Prostate gland (tissue), 2 donors: Measurements from ENCODE around the gene ACTL8.

Source experiments
- POLR2A ChIP-seq: fragments of 450-650 bp; IDR thresholded peaks from one replicate; pipeline ENCODE4 v1.6.1; 2016; ENCODE audit warnings: antibody characterized with exemption, mild to moderate bottlenecking
- TF ChIP-seq, protein P1 (sequence below), 4 experiments: fragments of 200-600 bp in 2 of 4; fragments of 450-650 bp in 2 of 4; sonication (generic) in 2 of 4; IDR thresholded peaks; 1 replicate in 3 of 4; 2 replicates in 1 of 4; pipeline ENCODE4 v1.5.1; 2016 to 2019; ENCODE audit warnings: antibody characterized with exemption in 4 of 4, mild to moderate bottlenecking in 2 of 4, moderate library complexity in 2 of 4

DNA sequence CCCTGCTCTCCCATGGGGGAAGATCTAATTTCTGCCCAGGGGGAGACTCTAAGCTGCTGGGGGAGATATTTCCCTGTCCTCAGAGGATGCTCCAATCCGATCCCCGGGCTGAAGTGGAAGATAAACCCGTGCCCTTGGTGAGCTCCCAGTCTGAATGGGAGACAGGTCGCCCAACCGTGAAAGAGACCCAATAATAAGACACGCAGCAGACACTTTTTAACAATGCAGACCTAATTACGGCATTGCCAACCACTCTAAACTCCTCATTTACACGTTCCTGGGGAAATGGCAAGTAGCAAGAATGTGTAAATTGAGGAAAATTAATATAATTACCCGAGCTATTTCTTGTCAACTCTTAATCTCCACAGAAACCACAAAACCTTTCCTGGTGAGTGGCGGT lies 48.7 kb upstream of the ACTL8 start:
- no peak for TF ChIP-seq POLR2A
- TF ChIP-seq, protein P1, sequence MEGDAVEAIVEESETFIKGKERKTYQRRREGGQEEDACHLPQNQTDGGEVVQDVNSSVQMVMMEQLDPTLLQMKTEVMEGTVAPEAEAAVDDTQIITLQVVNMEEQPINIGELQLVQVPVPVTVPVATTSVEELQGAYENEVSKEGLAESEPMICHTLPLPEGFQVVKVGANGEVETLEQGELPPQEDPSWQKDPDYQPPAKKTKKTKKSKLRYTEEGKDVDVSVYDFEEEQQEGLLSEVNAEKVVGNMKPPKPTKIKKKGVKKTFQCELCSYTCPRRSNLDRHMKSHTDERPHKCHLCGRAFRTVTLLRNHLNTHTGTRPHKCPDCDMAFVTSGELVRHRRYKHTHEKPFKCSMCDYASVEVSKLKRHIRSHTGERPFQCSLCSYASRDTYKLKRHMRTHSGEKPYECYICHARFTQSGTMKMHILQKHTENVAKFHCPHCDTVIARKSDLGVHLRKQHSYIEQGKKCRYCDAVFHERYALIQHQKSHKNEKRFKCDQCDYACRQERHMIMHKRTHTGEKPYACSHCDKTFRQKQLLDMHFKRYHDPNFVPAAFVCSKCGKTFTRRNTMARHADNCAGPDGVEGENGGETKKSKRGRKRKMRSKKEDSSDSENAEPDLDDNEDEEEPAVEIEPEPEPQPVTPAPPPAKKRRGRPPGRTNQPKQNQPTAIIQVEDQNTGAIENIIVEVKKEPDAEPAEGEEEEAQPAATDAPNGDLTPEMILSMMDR (IDR thresholded peaks at IDR 0.05) = no peak
